HG02678 (cell line): ENCODE data around the gene ADGB.
A peak's percentile ranks its signal among the peaks of the same experiment; 100 is the strongest.
"Not testable (repeated sequence)": the region's sequence is repeated elsewhere in the genome, so short reads cannot be mapped to it uniquely, and the experiment has no call there.

Source experiments
- ATAC-seq: cut with Tn5 transposase; IDR thresholded peaks from one replicate; pipeline ENCODE4 v1.9.1; 2021; ENCODE audit warnings: mild to moderate bottlenecking, moderate library complexity; ENCODE audit not compliant: unreplicated experiment

Gene ADGB

GRCh38 chr6:146741609-146742008 lies 142.8 kb downstream of the ADGB start:
- no peak for ATAC-seq

- ATAC-seq: no peak
Measured at GRCh38 chr6:146753306-146753705, 154.5 kb downstream of the ADGB start.

GRCh38 chr6:146767632-146768031 lies 168.9 kb downstream of the ADGB start:
- no peak for ATAC-seq

GRCh38 chr6:146768722-146769121 lies 169.9 kb downstream of the ADGB start:
- no peak for ATAC-seq

GRCh38 chr6:146770275-146770964 lies 171.6 kb downstream of the ADGB start:
- ATAC-seq: peak; percentile 28

- peak; percentile 49 for ATAC-seq
Measured at GRCh38 chr6:146770965-146771735, 172.4 kb downstream of the ADGB start.

- ATAC-seq: no peak
Measured at GRCh38 chr6:146775220-146775619, 176.4 kb downstream of the ADGB start.

GRCh38 chr6:146781836-146782235 lies 183.1 kb downstream of the ADGB start:
- no peak for ATAC-seq

GRCh38 chr6:146785001-146785585 lies 186.3 kb downstream of the ADGB start:
- peak; percentile 87 for ATAC-seq

- no peak for ATAC-seq
Measured at GRCh38 chr6:146787876-146788508, 189.2 kb downstream of the ADGB start.

- no peak for ATAC-seq
Measured at GRCh38 chr6:146790561-146791091, 191.9 kb downstream of the ADGB start.

GRCh38 chr6:146791930-146792329 lies 193.2 kb downstream of the ADGB start:
- no peak for ATAC-seq

- not testable (repeated sequence) for ATAC-seq
Measured at GRCh38 chr6:146793218-146793617, 194.4 kb downstream of the ADGB start.

GRCh38 chr6:146795479-146796133 lies 196.8 kb downstream of the ADGB start:
- no peak for ATAC-seq

- ATAC-seq: not testable (repeated sequence)
Measured at GRCh38 chr6:146803167-146803566, 204.4 kb downstream of the ADGB start.

GRCh38 chr6:146803601-146804000 lies 204.8 kb downstream of the ADGB start:
- ATAC-seq: no peak

- no peak for ATAC-seq
Measured at GRCh38 chr6:146805546-146806325, 207.0 kb downstream of the ADGB start.

- not testable (repeated sequence) for ATAC-seq
Measured at GRCh38 chr6:146809014-146809413, 210.2 kb downstream of the ADGB start.

GRCh38 chr6:146812811-146813321 lies 214.1 kb downstream of the ADGB start:
- not testable (repeated sequence) for ATAC-seq

- ATAC-seq: no peak
Measured at GRCh38 chr6:146813554-146813953, 214.8 kb downstream of the ADGB start.
